Measurements from ENCODE around the gene CYP3A7.
"Not testable (repeated sequence)": the region's sequence is repeated elsewhere in the genome, so short reads cannot be mapped to it uniquely, and the experiment has no call there.

CYP3A7 gene

GRCh38 chr7:99734987-99735386, at the start of gene CYP3A7:
Gene CYP3A7 (minus strand): TSS chr7:99735196. CDS start chr7:99735093, 103 bp downstream.
- no peak for DNase-seq

- no peak for DNase-seq
Measured at GRCh38 chr7:99784007-99784406, 49.0 kb upstream of the CYP3A7 start, which contains the start of gene CYP3A4. Gene CYP3A4 (minus strand): TSS chr7:99784184. CDS start chr7:99784081, 103 bp downstream.

DNA sequence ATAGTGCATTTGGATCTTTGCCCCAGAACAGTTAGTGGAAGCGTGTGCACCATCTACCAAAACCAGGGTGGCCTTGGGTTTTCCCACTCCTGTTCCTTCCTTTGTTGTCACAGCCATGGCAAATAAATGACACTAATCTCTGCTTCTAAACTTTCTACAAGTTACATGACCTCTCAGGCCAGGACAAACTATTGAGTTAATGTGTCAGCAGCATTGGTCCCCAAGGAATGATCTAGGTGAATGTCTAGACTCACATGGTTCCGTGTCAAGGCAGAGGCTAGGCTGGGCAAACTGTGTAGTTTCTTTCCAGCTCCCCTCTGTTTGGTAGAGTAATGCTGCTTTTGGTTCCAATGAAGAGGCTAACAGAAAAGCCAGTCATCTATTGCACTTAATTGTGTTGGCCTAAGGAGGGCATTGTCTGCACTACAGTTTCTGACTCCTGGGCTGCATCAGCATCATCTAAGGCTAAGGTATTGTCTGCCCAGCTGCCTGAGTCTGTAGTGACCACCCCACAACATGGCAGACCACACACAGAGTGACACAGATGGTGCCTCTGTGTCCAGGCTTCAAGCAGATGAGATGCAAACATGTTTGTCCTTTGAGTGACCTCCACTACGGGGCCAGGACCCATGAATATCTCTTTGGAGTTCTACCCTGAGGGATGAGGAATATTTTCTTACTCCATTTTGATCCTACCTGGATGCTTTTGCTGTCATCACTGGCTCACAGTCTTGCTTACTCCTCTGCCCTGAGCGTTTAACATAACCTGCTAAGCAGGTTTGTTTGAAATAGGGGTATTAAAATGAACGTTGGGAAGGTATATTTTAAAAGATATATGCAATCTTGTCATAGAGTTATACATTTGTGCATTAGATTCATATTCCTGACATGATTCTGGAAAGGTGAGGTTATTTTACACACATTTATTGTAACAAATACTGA, 47.3 kb upstream of the CYP3A7 start:
- DNase-seq, result no peak

DNA sequence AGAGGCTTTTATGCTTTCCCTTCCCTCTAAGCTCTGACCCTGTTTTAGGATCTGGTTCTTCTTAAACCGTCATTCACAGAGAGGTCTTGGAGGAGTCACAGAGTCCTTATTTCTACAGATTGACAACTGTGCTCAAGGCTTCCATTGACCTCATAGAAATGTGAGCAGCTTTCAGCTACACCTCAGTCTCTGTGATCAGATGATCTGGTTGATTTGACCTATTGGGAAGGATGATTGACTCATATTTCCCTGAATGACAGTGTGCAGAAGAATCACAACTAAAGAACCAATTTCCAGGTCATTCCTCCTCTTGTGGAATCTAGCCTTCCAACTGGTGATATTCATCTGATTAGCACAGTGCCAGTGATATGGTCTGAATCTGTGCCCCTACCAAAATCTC, 45.6 kb upstream of the CYP3A7 start:
- DNase-seq, result no peak

GRCh38 chr7:99779949-99780348, 45.0 kb upstream of the CYP3A7 start:
- DNase-seq, result no peak

GRCh38 chr7:99778880-99779279, 43.9 kb upstream of the CYP3A7 start:
- DNase-seq, result no peak

DNA sequence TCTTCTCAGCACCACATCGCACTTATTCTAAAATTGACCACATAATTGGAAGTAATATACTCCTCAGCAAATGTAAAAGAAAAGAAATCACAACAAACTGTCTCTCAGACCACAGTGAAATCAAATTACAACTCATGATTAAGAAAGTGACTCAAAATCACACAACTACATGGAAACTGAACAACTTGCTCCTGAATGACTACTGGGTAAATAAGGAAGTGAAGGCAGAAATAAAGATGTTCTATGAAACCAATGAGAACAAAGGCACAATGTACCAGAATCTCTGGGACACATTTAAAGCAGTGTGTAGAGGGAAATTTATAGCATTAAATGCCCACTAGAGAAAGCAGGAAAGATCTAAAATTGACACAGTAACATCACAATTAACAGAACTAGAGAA, 38.4 kb upstream of the CYP3A7 start:
- DNase-seq, result not testable (repeated sequence)

DNA sequence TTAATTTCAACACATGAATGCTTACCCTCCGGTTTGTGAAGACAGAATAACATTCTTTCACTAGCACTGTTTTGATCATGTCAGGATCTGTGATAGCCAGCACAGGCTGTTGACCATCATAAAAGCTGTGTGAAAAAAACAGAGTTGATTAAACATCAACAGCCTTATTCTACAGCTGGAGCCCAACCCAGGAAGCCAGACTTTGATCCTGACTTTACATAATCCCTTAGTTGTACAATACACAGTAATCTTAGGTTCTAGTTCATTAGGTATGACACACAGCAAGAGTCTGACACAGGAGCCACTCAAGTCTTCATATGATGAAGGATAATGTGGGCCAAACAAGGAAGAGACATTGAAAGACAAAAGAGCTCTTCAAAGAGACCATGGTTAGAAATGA, 37.6 kb upstream of the CYP3A7 start:
- no peak for DNase-seq

DNA sequence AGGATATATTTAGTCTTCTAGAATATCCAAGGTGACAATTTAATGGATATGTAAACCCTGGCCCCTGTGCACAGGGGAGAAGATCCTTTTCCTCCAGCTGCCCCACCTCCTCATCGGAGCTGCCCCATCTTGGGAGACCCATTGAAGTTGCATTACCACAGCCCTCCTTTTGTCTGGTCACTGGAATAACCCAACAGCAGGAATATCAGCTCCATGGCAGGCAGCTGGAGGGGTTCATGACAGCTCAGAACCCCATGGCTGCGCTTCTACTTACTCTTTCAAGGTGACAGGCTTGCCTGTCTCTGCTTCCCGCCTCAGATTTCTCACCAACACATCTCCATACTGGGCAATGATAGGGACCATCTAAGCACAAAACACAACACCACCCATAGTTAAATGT, 34.5 kb upstream of the CYP3A7 start:
- DNase-seq, result not testable (repeated sequence)

DNA sequence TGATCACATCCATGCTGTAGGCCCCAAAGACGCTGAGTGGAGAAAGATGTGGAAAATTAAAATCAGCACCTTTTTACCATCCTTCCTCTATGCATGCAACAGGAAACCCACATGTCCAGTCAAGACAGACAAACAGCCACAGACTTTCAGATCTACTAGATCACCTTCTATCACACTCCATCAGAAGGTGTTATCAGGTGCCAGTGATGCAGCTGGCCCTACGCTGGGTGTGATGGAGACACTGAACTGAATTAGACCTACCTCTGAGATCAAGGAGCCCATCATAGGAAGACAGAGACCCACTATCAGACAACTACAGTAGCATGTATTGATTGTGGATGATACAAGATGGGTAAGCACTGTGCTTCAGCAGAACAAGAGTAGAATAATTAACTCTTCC, 33.5 kb upstream of the CYP3A7 start:
- DNase-seq, result no peak

DNA sequence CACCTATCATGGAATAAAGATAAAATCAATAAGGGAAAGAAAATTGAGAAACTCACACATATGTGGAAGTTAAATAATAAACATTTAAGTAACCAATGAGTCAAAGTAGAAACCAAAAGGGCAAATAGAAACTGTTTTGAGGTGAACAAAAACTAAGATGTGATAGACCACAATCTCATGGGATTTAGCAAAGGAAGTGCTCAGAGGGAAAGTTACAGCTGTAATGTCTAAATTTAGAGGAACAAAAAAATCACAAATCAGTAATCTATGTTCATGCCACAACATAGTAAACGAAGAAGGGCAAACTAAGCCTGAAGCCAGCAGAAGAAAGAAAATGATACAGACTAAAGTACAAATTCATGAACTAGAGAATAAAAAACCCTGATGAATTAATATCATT, 32.7 kb upstream of the CYP3A7 start:
- DNase-seq, result no peak

DNA sequence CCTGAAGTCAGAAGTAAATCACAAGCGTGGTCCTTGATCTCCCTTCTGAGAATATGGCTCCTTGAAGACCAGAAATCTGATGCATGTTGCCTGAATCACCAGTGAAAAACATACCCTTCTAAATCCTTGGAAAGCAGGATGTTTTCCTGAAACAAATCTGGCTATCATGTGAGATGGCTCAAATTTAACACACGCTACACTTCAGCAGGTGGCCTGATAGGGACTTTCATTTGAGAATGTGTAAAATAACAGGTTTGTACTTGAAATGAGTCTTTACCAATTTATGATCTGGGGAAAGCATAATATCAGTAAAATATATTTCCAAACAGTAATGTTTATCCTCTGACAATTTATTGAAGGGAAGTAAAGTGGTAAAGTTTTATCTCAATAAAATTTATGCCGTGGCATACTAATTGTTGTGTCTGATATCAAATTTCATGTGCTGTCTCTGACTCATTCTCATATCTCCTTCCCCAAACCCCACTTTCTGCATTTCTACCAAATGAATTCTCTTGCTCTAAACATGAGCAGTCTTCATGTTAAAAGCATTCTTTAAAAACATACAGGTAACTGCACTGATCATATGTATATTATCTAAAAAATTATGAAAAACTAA, 31.6 kb upstream of the CYP3A7 start:
- no peak for DNase-seq

- DNase-seq, result no peak
Measured at GRCh38 chr7:99764478-99764877, 29.5 kb upstream of the CYP3A7 start.

DNA sequence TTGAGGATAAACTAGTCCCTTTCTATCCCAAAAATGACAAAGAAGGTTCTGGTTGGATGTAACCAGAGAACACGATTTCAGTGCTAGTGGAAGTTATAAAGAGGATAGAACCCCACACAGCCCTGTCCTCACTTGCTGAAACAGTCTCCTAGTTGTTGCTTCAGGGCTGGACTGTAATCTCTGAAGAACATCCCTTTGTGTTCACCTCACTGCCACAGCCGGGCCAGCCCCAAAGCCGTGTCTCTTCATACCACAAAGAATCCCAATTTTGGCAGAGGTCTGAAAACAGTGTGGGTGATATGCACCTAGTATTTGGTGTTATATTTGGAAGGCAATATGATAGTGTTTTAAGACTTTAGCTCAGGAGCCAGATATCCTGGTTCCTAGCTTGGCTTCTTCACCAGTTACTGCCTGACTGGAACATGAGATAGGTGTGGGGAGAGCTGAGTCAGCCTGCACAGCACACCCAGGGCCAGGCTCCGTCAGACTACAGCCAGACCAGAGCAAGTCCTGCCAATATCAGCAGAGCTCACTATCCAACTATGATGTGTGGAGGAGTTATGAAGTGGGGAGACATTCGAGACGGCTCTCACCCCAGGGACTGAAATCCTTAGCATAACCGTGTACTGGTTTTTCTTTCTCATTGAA, 27.8 kb upstream of the CYP3A7 start:
- no peak for DNase-seq

- no peak for DNase-seq
Measured at GRCh38 chr7:99755085-99755484, 20.1 kb upstream of the CYP3A7 start.

GRCh38 chr7:99752356-99752755, 17.4 kb upstream of the CYP3A7 start:
- DNase-seq, result no peak

DNA sequence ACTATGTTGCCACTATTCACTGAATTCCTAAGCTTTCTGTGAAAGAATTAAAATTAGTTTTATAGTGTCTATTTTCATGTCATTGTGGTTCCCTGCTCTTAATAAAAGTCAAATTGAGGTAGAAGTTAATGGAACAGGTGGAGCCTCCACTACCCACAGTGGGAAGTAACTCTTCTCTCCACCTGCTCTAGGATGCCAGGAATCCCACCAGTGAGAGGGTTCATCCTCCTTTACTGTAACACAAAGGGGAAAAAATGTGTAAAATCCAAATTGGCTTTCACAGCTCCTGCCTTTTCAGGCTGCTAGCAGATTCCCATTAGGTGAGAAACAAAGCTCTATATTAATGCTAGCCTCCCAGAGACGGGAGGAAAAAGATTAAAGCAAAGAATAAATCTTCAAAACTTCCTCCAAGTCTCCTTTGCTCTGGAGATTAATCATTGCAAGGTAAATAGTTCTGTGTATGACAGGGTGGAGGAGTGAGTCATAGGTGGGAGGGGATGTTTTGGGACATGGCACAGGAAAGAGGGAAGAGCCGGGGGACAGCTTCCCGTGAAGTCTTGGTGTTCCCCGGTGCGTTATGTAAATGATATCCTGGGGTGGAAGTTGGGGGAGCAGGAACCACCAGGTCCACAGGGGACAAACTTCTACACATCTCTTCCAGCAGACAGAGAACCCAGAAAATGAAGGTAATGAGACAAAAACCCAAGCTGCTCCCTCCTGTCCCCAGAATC, 16.5 kb upstream of the CYP3A7 start:
- not testable (repeated sequence) for DNase-seq

- DNase-seq, result no peak
Measured at GRCh38 chr7:99748846-99749579, 14.0 kb upstream of the CYP3A7 start.

DNA sequence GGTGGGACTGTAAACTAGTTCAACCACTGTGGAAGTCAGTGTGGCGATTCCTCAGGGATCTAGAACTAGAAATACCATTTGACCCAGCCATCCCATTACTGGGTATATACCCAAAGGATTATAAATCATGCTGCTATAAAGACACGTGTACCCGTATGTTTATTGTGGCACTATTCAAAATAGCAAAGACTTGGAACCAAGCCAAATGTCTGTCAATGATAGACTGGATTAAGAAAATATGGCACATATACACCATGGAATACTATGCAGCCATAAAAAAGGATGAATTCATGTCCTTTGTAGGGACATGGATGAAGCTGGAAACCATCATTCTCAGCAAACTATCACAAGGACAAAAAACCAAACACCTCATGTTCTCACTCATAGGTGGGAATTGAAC, 11.9 kb upstream of the CYP3A7 start:
- DNase-seq, result not testable (repeated sequence)

GRCh38 chr7:99745395-99745794, 10.4 kb upstream of the CYP3A7 start:
- not testable (repeated sequence) for DNase-seq

- DNase-seq, result no peak
Measured at GRCh38 chr7:99742737-99743394, 7.9 kb upstream of the CYP3A7 start.

DNA sequence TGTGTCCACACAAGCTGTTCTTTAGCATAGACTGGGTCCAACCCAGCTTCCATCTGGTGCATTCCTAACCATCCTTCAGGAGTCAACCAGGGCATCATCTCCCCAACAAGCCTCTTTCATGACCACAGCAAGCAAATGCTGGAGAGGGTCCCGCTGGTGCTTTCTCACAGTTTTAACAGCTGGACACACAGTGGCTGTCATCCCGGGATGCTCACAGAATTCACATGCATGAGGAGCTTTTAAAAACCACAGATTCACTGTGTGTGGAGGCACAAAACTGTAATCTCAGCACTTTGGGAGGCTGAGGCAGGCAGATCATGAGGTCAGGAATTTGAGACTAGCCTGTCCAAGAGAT, 6.4 kb upstream of the CYP3A7 start:
- DNase-seq, result no peak

Measured in NCI-H2081 treated with DMSO at 0.1 percent for 48 hours (cell line).